GM12865 (cell line): ENCODE data around the gene SALL1.

ENCODE experiments used
- DNase-seq: peaks from one replicate; pipeline ENCODE4 v3.0.0; 2010; ENCODE audit warnings: low read depth
- H3K4me3 ChIP-seq: 2 replicates; pipeline ENCODE4 v1.5.1; 2011; ENCODE audit warnings: mild to moderate bottlenecking, low read depth, low read length, control low read depth
- CTCF ChIP-seq: IDR thresholded peaks from 2 replicates; pipeline ENCODE4 v1.5.1; 2011; ENCODE audit warnings: low read length, control low read depth, low read depth, inconsistent platforms; ENCODE audit not compliant: insufficient read depth; ENCODE audit errors: missing control alignments

SALL1 gene

GRCh38 chr16:51143196-51143977 lies 7.7 kb downstream of the SALL1 start:
- TF ChIP-seq CTCF: no peak
- H3K4me3 ChIP-seq: no peak overlapping the region
- no peak for DNase-seq

GRCh38 chr16:51141541-51141940 lies 9.5 kb downstream of the SALL1 start:
- DNase-seq: no peak
- TF ChIP-seq CTCF: no peak

GRCh38 chr16:51141106-51141505 lies 10.0 kb downstream of the SALL1 start:
- TF ChIP-seq CTCF: no peak
- H3K4me3 ChIP-seq: no peak overlapping the region
- no peak for DNase-seq

More at GRCh38 chr16:51141541-51141940, 9.5 kb downstream of the SALL1 start:
- no peak overlapping the region for H3K4me3 ChIP-seq

- TF ChIP-seq CTCF: no peak
- DNase-seq: no peak
- no peak overlapping the region for H3K4me3 ChIP-seq
Observed at GRCh38 chr16:51140112-51140511, 11.0 kb downstream of the SALL1 start.

GRCh38 chr16:51139568-51139967 lies 11.5 kb downstream of the SALL1 start:
- DNase-seq: no peak
- no peak for TF ChIP-seq CTCF
- H3K4me3 ChIP-seq: no peak overlapping the region

GRCh38 chr16:51138178-51138577 lies 12.9 kb downstream of the SALL1 start:
- DNase-seq: no peak
- no peak for TF ChIP-seq CTCF

GRCh38 chr16:51137097-51137496 lies 14.0 kb downstream of the SALL1 start:
- DNase-seq: no peak
- TF ChIP-seq CTCF: no peak
- no peak overlapping the region for H3K4me3 ChIP-seq

More at GRCh38 chr16:51138178-51138577, 12.9 kb downstream of the SALL1 start:
- H3K4me3 ChIP-seq: no peak overlapping the region
